Measurements from ENCODE around the gene SLC16A13.
"Not testable (repeated sequence)": the region's sequence is repeated elsewhere in the genome, so short reads cannot be mapped to it uniquely, and the experiment has no call there.

SLC16A13 gene

DNA sequence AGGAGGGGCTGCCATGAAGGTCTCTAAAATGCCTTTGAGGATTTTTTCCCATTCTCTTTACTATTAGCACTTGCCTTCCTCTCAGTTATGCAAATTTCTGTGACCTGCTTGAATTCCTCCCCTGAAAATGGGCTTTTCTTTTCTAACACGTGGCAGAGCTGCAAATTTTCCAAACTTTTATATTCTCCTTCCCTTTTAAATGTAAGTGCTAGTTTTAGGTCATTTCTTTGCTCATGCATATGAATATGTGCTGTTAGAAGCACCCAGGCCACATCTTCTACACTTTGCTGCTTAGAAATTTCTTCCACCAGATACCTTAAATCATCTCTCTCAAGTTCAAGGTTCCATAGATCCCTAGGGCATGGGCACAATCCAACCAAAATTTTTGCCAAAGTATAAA, 32.5 kb downstream of the SLC16A13 start:
- no peak for DNase-seq

DNA sequence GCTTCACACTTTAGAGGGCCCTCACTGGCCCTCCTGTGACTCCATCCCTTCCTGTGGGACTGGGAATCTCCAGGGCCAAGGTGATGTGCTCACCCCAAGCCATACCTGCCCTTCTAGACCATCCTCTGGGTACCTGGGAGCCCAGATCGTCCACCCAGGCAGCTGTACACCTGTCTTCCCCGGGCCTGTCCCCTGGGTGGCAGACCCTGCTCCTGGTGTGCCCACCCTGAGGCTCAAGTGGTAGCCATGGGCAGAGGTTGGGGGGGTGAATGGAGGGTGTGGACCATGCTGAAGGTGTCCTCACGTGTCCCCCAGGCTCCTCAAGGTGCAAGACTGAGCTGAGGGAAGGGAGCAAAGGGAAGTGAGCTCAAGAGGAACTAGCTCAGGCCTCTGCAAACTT, 34.9 kb downstream of the SLC16A13 start:
- no peak for DNase-seq

DNA sequence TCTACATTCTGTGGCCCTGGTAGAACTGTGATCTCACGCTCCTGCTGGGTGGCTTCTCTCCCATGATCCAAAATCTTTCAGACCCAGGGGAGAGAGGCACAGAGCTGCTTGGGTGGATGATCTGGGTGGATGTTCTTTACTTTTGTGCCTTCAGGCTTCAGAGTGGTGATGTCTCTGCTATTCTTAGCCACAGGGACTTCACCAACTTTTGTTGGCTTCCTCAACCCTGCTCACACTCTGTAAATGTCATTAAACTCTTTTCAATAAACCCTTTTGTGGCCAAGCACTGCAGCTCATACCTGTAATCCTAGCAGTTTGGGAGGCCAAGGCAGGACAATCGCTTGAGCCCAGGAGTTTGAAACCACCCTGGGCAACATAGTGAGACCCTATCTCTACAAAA, 36.6 kb downstream of the SLC16A13 start:
- DNase-seq = no peak

DNA sequence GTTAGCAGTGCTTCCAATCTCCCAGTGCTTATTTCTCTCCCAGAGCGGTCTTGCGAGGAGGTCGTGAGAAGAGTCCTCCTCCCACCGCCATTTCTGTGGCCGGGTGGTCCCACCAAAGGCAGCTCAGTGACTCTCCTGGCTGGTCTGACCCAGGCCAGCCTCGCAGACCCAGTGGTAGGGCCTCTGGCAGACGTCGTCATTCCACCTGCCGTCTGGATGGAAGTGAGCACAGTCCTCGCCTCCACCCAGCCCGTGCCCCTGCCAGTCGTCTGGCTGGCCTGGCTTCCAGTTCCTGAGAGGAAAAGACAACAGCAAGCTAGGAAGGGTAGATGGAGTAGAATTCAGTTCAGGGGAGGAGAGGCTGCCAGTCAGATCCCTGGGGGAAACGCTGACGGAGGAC, 39.1 kb downstream of the SLC16A13 start:
- DNase-seq = no peak

DNA sequence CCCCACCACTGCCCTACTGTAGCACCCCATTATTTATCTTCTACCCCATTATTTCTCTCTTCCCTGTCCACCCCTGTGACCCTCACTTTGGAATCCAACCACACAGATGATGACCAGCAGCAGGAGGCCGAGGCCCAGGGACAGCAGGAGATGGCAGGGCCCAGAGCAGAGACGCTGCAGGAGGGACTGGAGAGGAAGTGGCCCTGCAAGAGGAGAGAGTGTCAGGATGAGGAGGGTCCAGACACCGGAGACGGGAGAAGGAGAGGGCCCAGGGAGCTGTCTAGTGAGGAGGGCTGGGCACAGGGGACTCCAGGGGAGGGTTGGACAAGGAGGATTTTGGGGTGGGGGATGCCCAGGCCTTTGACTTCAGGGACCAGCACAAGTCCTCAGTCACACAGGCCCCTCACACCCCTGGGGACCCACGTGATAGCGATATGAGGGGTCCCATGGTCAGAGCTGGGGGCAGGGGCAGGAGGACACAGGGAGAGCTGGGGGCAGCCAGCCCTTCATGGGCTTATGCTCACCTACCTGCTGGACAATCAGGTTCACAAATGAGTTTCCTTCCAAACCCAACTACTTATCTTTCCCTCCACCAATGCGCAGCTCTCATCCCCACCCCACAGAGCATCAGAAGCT, 42.2 kb downstream of the SLC16A13 start:
- no peak for DNase-seq

DNA sequence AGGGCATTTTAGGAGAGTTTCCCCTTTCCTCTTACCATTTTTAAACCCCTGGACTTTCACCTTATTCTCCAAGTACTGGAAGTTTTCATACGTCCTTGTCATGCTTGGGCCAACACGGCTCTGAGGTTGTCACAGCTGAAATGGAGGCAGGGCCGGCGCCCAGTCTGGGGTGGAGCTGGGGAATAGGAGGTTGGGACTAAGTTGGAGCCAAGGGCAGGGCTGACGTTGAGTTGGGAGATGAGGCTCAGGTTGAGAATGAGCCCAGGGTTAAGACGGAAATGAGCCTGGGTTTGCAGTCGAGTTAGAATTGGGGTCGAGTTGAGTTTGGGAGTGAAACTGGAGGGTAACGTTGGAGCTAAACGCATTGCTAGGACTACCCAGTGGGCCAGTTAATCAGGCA, 42.9 kb downstream of the SLC16A13 start:
- DNase-seq = no peak

DNA sequence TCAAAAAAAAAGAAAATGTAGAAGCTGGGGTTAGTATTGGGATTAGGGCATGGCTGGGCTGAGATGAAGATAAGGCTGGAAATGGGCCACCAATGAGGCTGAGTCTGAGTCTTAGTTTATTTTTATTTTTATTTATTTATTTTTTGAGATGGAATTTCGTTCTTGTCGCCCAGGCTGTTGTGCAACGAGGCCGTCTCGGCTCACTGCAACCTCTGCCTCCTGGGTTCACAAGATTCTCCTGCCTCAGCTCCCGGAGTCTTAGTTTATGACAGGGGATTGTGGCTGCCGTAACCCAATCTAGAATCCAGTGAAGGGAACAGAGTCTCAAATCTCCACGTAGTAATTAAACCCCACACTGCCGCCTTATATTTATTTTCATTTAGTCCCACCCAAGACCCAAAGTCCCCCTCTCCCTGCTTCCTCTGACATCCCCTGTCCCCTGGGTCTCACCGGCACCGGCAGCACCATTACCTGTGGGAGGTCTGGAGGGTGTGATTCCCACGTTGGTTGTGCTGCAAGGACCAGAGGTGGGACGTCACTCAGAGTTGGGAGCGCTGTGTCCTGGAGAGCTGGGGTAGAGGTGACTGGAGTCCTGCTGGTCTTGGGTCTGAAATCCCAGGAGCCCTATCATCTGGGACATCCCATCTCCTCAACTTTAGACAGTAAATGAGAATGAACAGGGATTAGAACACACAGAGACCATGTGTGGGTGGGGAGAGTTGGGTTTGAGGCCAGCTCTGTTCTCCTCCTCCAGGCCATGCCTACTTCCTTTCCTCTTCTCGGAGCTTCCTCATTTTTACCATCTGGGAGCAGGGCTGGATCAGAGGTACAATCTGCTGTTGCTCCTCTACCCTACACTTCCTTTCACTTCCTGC, 44.0 kb downstream of the SLC16A13 start, which contains the start of gene CLEC10A:
Gene CLEC10A, minus strand, starts transcription at position 671 of the 875 bp plus-strand sequence. CDS start 1,439 bp downstream, outside the sequence.
- DNase-seq = no peak

DNA sequence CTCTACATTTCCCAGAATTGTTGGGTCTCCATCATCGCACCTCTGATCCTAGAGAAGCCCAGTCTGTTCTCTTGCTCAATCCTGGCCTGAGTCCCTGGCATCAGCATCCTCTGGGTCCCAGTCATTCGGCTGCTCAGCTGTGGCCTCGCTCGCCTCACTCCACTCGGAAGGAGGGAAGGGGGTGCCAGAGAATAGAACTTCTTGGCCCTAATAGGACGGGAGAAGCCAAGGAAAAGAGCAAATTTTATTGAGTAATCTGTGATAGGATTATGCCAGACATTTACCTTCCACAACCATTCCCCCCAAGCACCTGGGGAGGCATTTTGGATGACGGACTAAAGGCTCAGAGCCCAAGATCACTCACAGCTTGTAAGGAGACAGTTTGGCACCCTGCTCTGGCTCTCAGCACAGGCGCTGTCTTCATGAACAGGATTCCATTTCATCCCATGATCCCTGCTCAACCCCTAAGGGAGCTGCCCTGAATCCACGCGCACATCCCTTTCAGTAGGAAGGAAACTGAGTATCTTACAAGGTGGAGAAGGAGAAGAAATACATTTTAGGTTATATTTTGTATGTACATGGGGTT, 44.7 kb downstream of the SLC16A13 start:
- DNase-seq = no peak

DNA sequence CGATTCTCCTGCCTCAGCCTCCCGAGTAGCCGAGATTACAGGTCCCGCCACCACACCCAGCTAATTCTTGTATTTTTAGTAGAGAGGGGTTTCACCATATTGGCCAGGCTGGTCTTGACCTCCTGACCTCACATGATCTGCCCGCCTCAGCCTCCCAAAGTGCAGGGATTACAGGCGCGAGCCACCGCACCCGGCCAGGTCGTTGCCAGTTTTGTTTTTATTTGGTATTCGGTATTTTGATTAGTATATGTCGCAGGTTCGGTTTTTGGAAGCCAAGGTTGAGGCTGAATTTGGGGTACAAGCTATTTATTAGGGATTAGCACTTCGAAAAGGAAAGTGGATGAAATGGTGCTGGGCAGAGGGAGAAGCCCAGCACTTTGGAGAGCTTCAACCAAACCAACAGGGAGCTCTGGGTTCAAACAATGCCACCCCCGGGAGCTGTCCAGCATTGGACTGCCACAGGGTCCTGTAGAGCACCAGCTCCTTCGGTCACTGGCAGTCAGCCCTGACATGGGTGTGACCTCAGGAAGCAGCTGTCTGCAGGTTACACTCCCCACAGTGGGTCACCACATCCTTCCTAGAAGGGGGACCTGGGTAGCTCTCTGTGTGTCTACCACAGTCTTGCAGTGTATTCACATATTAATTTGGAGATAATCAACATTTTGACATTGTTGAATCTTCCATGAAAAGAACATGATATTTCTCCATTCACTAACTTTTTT, 45.7 kb downstream of the SLC16A13 start:
- DNase-seq = no peak

DNA sequence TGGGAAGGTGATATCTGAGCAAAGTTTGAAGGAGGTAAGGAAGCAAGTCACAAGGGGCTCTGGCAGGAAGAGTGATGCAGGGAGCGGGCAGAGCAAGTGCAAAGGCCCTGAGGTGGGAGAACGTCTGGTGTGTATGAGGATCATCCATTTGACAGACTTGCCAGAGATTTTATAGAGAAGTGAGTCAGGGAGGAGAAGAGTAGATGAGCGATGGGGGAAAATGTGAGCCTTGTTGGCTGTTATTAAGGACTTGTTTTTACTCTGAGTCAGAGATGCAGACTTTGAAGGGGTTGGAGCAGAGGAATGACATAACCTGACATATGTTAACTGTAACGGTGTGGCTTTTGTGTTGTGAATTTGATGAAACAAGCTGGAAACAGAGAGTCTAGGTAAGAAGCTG, 47.8 kb downstream of the SLC16A13 start:
- DNase-seq = no peak

DNA sequence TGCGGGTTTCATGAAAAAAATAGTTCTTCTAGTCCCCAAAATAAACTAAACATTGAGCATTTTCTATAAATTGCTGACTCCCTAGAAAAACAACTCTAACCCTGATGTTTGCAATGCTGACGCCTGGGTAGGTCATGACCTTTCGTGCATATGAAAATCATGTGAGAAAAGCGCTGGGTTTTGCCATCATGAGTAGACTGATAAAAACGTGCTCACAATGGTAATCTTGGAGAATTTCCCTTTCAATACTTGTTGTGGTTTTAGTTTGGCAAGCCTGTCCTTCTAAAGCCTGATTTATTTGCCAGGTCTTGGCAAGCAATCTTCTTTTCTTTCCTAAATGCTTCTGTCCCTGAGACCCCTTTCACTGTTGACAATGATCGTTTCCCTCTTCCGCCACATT, 48.3 kb downstream of the SLC16A13 start:
- no peak for DNase-seq

DNA sequence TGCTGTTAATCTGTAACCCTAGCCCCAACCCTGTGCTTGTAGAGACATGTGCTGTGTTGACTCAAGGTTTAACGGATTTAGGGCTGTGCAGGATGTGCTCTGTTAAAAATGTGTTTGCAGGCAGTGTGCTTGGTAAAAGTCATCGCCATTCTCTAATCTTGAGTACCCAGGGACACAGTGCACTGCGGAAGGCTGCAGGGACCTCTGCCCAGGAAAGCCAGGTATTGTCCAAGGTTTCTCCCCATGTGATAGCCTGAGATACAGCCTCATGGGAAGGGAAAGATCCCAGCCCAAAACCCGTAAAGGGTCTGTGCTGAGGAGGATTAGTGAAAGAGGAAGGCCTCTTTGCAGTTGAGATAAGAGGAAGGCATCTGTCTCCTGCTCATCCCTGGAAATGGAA, 52.6 kb downstream of the SLC16A13 start:
- DNase-seq = peak; percentile 36

DNA sequence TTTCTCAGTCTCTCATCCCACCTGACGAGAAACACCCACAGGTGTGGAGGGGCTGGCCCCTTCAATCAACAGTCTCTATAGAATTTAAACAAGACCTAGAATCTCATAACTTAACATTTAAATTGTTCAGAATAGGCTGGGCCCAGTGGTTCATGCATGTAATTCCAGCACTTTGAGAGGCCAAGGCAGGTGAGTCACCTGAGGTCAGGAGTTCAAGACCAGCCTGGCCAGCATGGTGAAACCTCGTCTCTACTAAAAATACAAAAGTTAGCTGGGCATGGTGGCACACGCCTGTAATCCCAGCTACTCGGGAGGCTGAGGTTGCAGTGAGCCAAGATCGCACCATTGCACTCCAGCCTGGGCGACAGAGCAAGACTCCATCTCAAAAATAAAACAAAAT, 53.8 kb downstream of the SLC16A13 start:
- DNase-seq = not testable (repeated sequence)

Measured in NCI-H2171 treated with DMSO at 0.1 percent for 48 hours (cell line).